Stomach smooth muscle (tissue), 2 donors: ENCODE results near the gene TMEM18.

Experiments used
- H3K27ac ChIP-seq: one replicate; pipeline ENCODE4 v1.7.0; 2013; ENCODE audit warnings: mild to moderate bottlenecking, low read length, inconsistent platforms
- H3K27me3 ChIP-seq, 2 donors: one replicate each; pipeline ENCODE4 v1.7.0; 2013; ENCODE audit warnings: low read length in 2 of 2; ENCODE audit not compliant: insufficient read depth in 2 of 2, control insufficient read depth in 1 of 2
- H3K36me3 ChIP-seq, 2 donors: one replicate each; pipeline ENCODE4 v1.7.0; 2013; ENCODE audit warnings: low read length in 2 of 2; ENCODE audit not compliant: control insufficient read depth in 2 of 2, insufficient read depth in 2 of 2
- H3K4me1 ChIP-seq: one replicate; pipeline ENCODE4 v1.7.0; 2013; ENCODE audit warnings: low read length; ENCODE audit not compliant: control insufficient read depth, insufficient read depth
- H3K4me3 ChIP-seq, 2 donors: one replicate each; pipeline ENCODE4 v1.7.0; 2013; ENCODE audit warnings: low read length in 2 of 2
- H3K9ac ChIP-seq, 2 donors: one replicate each; pipeline ENCODE4 v1.7.0; 2013; ENCODE audit warnings: low read length in 2 of 2, mild to moderate bottlenecking in 1 of 2
- H3K9me3 ChIP-seq, 2 donors: one replicate each; pipeline ENCODE4 v1.7.0; 2013; ENCODE audit warnings: low read length in 2 of 2; ENCODE audit not compliant: control insufficient read depth in 2 of 2
- donor health status: healthy.
- donor health status: Pancreatic carcinoma.

The TMEM18 gene

GRCh38 chr2:652881-653480 is 24.2 kb downstream of the TMEM18 start:
- Histone ChIP-seq H3K4me1 (no peaks in the 10 kb centered on the region), H3K9ac (no peak overlapping the region), H3K9me3 (no peaks in the 10 kb centered on the region), H3K36me3 (no peaks in the 10 kb centered on the region), H3K4me3 (no peak overlapping the region), H3K27ac (no peak overlapping the region), H3K27me3 (peaks cover 7 to 12% of the 10 kb centered on the region in 2 donors)

- H3K36me3 ChIP-seq: no peaks in the 10 kb centered on the region
- H3K27ac ChIP-seq: no peak overlapping the region
- no peaks in the 10 kb centered on the region for H3K9me3 ChIP-seq
- H3K4me1 ChIP-seq: no peaks in the 10 kb centered on the region
- H3K9ac ChIP-seq: no peak overlapping the region
- no peak overlapping the region for H3K4me3 ChIP-seq
- H3K27me3 ChIP-seq: peaks cover 2 to 10% of the 10 kb centered on the region in 2 donors
These were observed 25.2 kb downstream of the TMEM18 start for GRCh38 chr2:651951-652373.

- no peaks in the 10 kb centered on the region for H3K9me3 ChIP-seq
- no peaks in the 10 kb centered on the region for H3K36me3 ChIP-seq
- H3K27ac ChIP-seq: no peak overlapping the region
- no peak overlapping the region for H3K4me3 ChIP-seq
- H3K4me1 ChIP-seq: no peaks in the 10 kb centered on the region
- H3K27me3 ChIP-seq: peaks cover 2 to 13% of the 10 kb centered on the region in 2 donors
- H3K9ac ChIP-seq: no peak overlapping the region
These were observed 26.6 kb downstream of the TMEM18 start for GRCh38 chr2:650343-651310.

GRCh38 chr2:649426-650342 is 27.5 kb downstream of the TMEM18 start:
- Histone ChIP-seq H3K4me3 (no peak overlapping the region), H3K4me1 (no peaks in the 10 kb centered on the region), H3K9me3 (no peaks in the 10 kb centered on the region), H3K36me3 (no peaks in the 10 kb centered on the region), H3K9ac (no peak overlapping the region), H3K27ac (no peak overlapping the region), H3K27me3 (peaks cover 2 to 17% of the 10 kb centered on the region in 2 donors)

GRCh38 chr2:648476-649424 is 28.5 kb downstream of the TMEM18 start:
- Histone ChIP-seq H3K27me3 (peaks cover 5 to 15% of the 10 kb centered on the region in 2 donors), H3K4me1 (no peaks in the 10 kb centered on the region), H3K36me3 (no peaks in the 10 kb centered on the region), H3K9me3 (no peaks in the 10 kb centered on the region), H3K9ac (no peak overlapping the region), H3K4me3 (no peak overlapping the region), H3K27ac (no peak overlapping the region)

GRCh38 chr2:647691-648231 is 29.4 kb downstream of the TMEM18 start:
- H3K9me3 ChIP-seq: no peaks in the 10 kb centered on the region
- no peaks in the 10 kb centered on the region for H3K4me1 ChIP-seq
- no peak overlapping the region for H3K4me3 ChIP-seq
- no peak overlapping the region for H3K9ac ChIP-seq
- peaks cover 5 to 15% of the 10 kb centered on the region in 2 donors for H3K27me3 ChIP-seq
- H3K36me3 ChIP-seq: no peaks in the 10 kb centered on the region
- no peak overlapping the region for H3K27ac ChIP-seq

GRCh38 chr2:647003-647560 is 30.1 kb downstream of the TMEM18 start:
- Histone ChIP-seq H3K27ac (no peak overlapping the region), H3K27me3 (peaks cover 5 to 16% of the 10 kb centered on the region in 2 donors), H3K9ac (no peak overlapping the region), H3K4me1 (no peaks in the 10 kb centered on the region), H3K9me3 (no peaks in the 10 kb centered on the region), H3K36me3 (no peaks in the 10 kb centered on the region), H3K4me3 (no peak overlapping the region)

GRCh38 chr2:644871-645270 is 32.3 kb downstream of the TMEM18 start:
- H3K9ac ChIP-seq: no peak overlapping the region
- H3K27ac ChIP-seq: no peak overlapping the region
- no peaks in the 10 kb centered on the region for H3K36me3 ChIP-seq
- H3K9me3 ChIP-seq: no peaks in the 10 kb centered on the region
- H3K4me1 ChIP-seq: no peaks in the 10 kb centered on the region
- peaks cover 5 to 14% of the 10 kb centered on the region in 2 donors for H3K27me3 ChIP-seq
- no peak overlapping the region for H3K4me3 ChIP-seq

- no peaks in the 10 kb centered on the region for H3K4me1 ChIP-seq
- H3K4me3 ChIP-seq: no peak overlapping the region
- peaks cover 5 to 12% of the 10 kb centered on the region in 2 donors for H3K27me3 ChIP-seq
- no peak overlapping the region for H3K27ac ChIP-seq
- no peaks in the 10 kb centered on the region for H3K36me3 ChIP-seq
- no peak overlapping the region for H3K9ac ChIP-seq
- no peaks in the 10 kb centered on the region for H3K9me3 ChIP-seq
These were observed 33.4 kb downstream of the TMEM18 start for GRCh38 chr2:643761-644160.
